HFFc6 (cell line): ENCODE measurements around the gene GNPTG. TPM values are rescaled to one million over a fixed set of nuclear protein-coding genes. Genes with fewer than 3 reads are reported as not detected.

Experiments
- DNase-seq: peaks from one replicate; pipeline ENCODE4 v3.0.0-alpha.2; 2018
- H3K27ac Mint-ChIP-seq: 2 replicates; pipeline ENCODE4 v1.8.0; 2020; ENCODE audit warnings: mild to moderate bottlenecking, mixed read lengths
- H3K27me3 Mint-ChIP-seq: 2 replicates; pipeline ENCODE4 v1.8.0; 2021; ENCODE audit warnings: mild to moderate bottlenecking, moderate library complexity, mixed read lengths; ENCODE audit not compliant: insufficient read depth
- H3K36me3 Mint-ChIP-seq: 2 replicates; pipeline ENCODE4 v1.8.0; 2021; ENCODE audit warnings: low read depth, mixed read lengths
- H3K4me1 Mint-ChIP-seq: 2 replicates; pipeline ENCODE4 v1.8.0; 2020; ENCODE audit warnings: low read depth, mixed read lengths
- H3K4me3 Mint-ChIP-seq: 2 replicates; pipeline ENCODE4 v1.8.0; 2020; ENCODE audit warnings: mild to moderate bottlenecking, moderate library complexity, mixed read lengths
- H3K9me3 Mint-ChIP-seq: 2 replicates; pipeline ENCODE4 v1.8.0; 2020; ENCODE audit warnings: mild to moderate bottlenecking, mixed read lengths
- CTCF ChIP-seq: fragments of 200-600 bp; sonication (generic); IDR thresholded peaks from 2 replicates; pipeline ENCODE4 v1.5.0; 2021; ENCODE audit warnings: antibody characterized with exemption, mild to moderate bottlenecking
- total RNA-seq, 6 experiments: library from RNA; stranded (reverse); fragmentation: NEBNext Ultra II Directional; extraction: Animal tissue kit (Norgen Biotek cat#: 25700); gene quantifications; 2 replicates in 1 of 6; 3 replicates in 5 of 6; pipeline ENCODE4 v1.2.3, GENCODE V29; 2021

GNPTG gene
- total RNA-seq, 6 experiments from 2014 or later, result 46.8 to 68.1 (median 52.6) TPM

GRCh38 chr16:1389762-1390161, 38.0 kb downstream of the GNPTG start:
- no peak overlapping the region for H3K27ac Mint-ChIP-seq
- DNase-seq, result no peak
- no peaks in the 10 kb centered on the region for H3K4me1 Mint-ChIP-seq
- no peak for TF ChIP-seq CTCF
- no peaks in the 10 kb centered on the region; the same call in 1 of the 2 replicates for H3K27me3 Mint-ChIP-seq
- no peak overlapping the region for H3K4me3 Mint-ChIP-seq
- H3K36me3 Mint-ChIP-seq, result no peaks in the 10 kb centered on the region
- H3K9me3 Mint-ChIP-seq, result no peaks in the 10 kb centered on the region

DNA sequence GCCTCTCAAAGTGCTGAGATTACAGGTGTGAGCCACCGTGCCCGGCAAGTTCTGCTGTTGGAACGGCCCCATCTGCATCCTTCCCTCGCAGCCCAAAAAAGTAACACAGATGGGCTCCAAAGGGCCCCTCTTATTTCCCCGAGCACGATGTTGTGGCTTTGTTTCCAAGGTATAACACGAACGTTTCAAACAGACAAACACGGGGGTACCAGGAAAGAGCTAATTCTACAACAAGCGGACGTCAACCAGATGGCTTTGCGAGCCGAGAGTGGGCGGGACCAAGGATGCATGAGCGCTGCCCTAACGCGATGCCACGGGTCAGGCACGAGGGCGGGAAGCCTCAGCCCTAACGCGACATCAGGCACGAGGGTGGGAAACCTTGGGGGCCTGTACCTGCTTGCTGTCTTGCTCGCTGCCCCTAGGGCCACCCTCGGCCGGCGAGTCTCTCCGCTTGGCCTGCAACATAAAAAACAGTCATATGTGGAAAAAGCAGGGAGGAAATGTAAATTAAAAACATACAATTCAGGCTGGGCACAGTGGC, 38.6 kb downstream of the GNPTG start:
- H3K4me1 Mint-ChIP-seq, result no peaks in the 10 kb centered on the region
- H3K4me3 Mint-ChIP-seq, result no peak overlapping the region
- H3K27ac Mint-ChIP-seq, result no peak overlapping the region
- TF ChIP-seq CTCF, result no peak
- no peaks in the 10 kb centered on the region; the same call in 1 of the 2 replicates for H3K27me3 Mint-ChIP-seq
- no peak for DNase-seq
- H3K9me3 Mint-ChIP-seq, result no peaks in the 10 kb centered on the region
- no peaks in the 10 kb centered on the region for H3K36me3 Mint-ChIP-seq

- Mint-ChIP-seq H3K27ac (no peak overlapping the region), H3K4me3 (no peak overlapping the region), H3K27me3 (no peaks in the 10 kb centered on the region; the same call in 1 of the 2 replicates), H3K4me1 (no peaks in the 10 kb centered on the region), H3K36me3 (no peaks in the 10 kb centered on the region), H3K9me3 (no peaks in the 10 kb centered on the region)
- TF ChIP-seq CTCF, result no peak
- no peak for DNase-seq
Observed at GRCh38 chr16:1392826-1393225, 41.1 kb downstream of the GNPTG start.

- DNase-seq, result no peak
- H3K36me3 Mint-ChIP-seq, result no peaks in the 10 kb centered on the region
- TF ChIP-seq CTCF, result no peak
- no peaks in the 10 kb centered on the region for H3K9me3 Mint-ChIP-seq
- no peaks in the 10 kb centered on the region; the same call in 1 of the 2 replicates for H3K27me3 Mint-ChIP-seq
- H3K4me1 Mint-ChIP-seq, result no peaks in the 10 kb centered on the region
- H3K27ac Mint-ChIP-seq, result no peak overlapping the region
- no peak overlapping the region for H3K4me3 Mint-ChIP-seq
Observed at GRCh38 chr16:1393613-1394176, 42.0 kb downstream of the GNPTG start.

DNA sequence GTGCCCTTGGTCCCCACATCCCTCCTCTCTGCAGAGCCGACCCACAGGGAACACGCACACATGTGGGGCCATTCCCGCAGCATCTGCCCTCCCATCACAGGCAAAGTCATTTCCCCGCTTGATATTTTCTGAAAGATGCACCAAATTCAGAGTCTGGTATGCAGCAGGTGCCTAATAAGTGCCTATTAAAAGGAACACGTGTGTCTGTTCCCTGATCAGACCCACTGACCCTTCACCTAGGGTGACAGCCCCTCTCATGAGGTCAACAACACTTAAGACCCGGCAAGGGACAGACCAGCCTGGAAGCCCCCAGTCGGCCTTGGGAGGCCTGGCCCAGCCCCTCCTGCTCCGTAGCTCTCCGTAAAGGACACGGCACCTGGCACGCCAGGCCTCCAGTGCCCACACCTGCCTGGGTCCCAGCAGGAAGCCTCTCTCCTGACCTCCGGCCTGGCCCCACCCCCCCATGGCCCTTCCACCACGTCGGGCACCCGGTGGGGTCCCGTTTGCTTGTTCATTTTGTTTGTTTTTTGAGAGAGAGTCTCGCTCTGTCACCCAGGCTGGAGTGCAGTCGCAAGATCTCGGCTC, 42.7 kb downstream of the GNPTG start:
- Mint-ChIP-seq H3K9me3 (no peaks in the 10 kb centered on the region), H3K4me3 (no peak overlapping the region), H3K27ac (no peak overlapping the region), H3K27me3 (no peaks in the 10 kb centered on the region; the same call in 1 of the 2 replicates), H3K36me3 (no peaks in the 10 kb centered on the region), H3K4me1 (no peaks in the 10 kb centered on the region)
- DNase-seq, result no peak
- no peak for TF ChIP-seq CTCF
